ENCODE results near the gene CENPI.

DNA sequence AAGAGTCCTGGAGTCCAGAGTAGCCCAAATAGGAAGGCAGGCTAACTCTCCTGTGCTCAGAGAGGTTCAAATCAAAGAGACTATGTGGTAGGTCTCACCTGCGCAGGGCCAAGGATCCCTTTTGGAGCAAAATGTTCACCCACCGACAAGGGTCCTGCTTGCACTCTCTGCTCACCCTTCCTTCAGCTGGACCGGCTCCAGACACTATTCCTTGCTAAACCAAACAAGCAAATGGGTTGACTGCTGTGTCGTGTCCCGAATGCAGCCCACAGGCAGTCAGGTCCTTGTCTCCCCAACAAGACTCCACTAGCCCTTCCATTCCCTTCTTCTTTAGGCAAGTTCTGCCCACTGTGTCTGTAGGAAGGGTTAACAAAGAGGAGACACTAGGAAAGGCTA, 46.9 kb upstream of the CENPI start:
- TF ChIP-seq, protein P1, sequence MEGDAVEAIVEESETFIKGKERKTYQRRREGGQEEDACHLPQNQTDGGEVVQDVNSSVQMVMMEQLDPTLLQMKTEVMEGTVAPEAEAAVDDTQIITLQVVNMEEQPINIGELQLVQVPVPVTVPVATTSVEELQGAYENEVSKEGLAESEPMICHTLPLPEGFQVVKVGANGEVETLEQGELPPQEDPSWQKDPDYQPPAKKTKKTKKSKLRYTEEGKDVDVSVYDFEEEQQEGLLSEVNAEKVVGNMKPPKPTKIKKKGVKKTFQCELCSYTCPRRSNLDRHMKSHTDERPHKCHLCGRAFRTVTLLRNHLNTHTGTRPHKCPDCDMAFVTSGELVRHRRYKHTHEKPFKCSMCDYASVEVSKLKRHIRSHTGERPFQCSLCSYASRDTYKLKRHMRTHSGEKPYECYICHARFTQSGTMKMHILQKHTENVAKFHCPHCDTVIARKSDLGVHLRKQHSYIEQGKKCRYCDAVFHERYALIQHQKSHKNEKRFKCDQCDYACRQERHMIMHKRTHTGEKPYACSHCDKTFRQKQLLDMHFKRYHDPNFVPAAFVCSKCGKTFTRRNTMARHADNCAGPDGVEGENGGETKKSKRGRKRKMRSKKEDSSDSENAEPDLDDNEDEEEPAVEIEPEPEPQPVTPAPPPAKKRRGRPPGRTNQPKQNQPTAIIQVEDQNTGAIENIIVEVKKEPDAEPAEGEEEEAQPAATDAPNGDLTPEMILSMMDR (conservative IDR thresholded peaks at IDR 0.05; ENCODE audit: low read depth, low read length), result no peak
- TF ChIP-seq EZH2 (IDR thresholded peaks at IDR 0.05; ENCODE audit: low read length, unreplicated experiment), result no peak

Measured in PC-3 (cell line).